IPS DF 6.9 (cell line): ENCODE results near the gene STX7.

ENCODE experiments used
- DNase-seq: peaks from one replicate; pipeline ENCODE4 v3.0.0-alpha.2; 2013; ENCODE audit warnings: low read depth, low spot score
- H3K27ac ChIP-seq: one replicate; pipeline ENCODE4 v1.5.1; 2013; ENCODE audit warnings: low read length, control low read depth
- H3K27me3 ChIP-seq: 2 replicates; pipeline ENCODE4 v1.6.1; 2013; ENCODE audit warnings: mild to moderate bottlenecking, low read length; ENCODE audit not compliant: control insufficient read depth, insufficient read depth
- H3K36me3 ChIP-seq: 2 replicates; pipeline ENCODE4 v1.6.1; 2013; ENCODE audit warnings: low read length; ENCODE audit not compliant: control insufficient read depth, insufficient read depth
- H3K4me1 ChIP-seq: 2 replicates; pipeline ENCODE4 v1.6.1; 2013; ENCODE audit warnings: low read length; ENCODE audit not compliant: control insufficient read depth, insufficient read depth
- H3K4me3 ChIP-seq: 2 replicates; pipeline ENCODE4 v1.5.1; 2013; ENCODE audit warnings: mild to moderate bottlenecking, low read length
- H3K9me3 ChIP-seq: 2 replicates; pipeline ENCODE4 v1.6.1; 2013; ENCODE audit warnings: low read length, inconsistent platforms; ENCODE audit not compliant: control insufficient read depth, insufficient read depth
- WGBS: extraction: QIAGEN DNeasy Blood & Tissue Kit; methylation state at CpG from one replicate; pipeline ENCODE4 v1.1.7; 2013; ENCODE audit warnings: mixed read lengths, missing lambda C conversion rate; ENCODE audit not compliant: insufficient read length, insufficient coverage; 5-methylcytosine and 5-hydroxymethylcytosine counted together

Gene STX7

DNA sequence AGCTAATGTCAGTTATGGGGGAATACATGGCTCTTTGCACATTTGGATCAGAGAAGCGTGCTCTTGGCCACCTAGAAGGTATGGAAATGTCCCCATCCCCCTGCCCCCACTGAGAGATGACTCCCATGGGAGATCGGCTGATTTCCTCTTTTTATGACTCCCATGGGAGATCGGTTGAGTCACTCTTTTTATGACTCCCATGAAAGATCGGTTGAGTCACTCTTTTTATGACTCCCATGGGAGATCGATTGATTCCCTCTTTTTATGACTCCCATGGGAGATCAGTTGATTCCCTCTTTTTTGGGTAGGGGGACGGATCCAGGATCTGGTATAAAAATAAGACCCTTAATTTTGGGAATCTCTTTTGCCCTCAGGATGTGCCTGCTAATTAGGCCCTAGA lies 14.9 kb upstream of the STX7 start:
- no peak overlapping the region for H3K4me3 ChIP-seq
- no CpG with 5 or more reads among the region's 6 CpGs for WGBS
- no peaks in the 10 kb centered on the region for H3K9me3 ChIP-seq
- H3K27me3 ChIP-seq, result no peaks in the 10 kb centered on the region
- H3K27ac ChIP-seq, result no peak overlapping the region
- no peaks in the 10 kb centered on the region for H3K36me3 ChIP-seq
- DNase-seq, result no peak
- peaks cover 1% of the 10 kb centered on the region; the same call in 1 of the 2 replicates for H3K4me1 ChIP-seq

- Histone ChIP-seq H3K27me3 (no peaks in the 10 kb centered on the region), H3K4me3 (no peak overlapping the region), H3K9me3 (no peaks in the 10 kb centered on the region), H3K36me3 (no peaks in the 10 kb centered on the region), H3K27ac (no peak overlapping the region), H3K4me1 (peaks cover 1% of the 10 kb centered on the region; the same call in 1 of the 2 replicates)
- no peak for DNase-seq
- no CpG with 5 or more reads among the region's 2 CpGs for WGBS
Observed at GRCh38 chr6:132526461-132526860, 13.5 kb upstream of the STX7 start.

GRCh38 chr6:132525866-132526265 lies 12.9 kb upstream of the STX7 start:
- peaks cover 1% of the 10 kb centered on the region; the same call in 1 of the 2 replicates for H3K4me1 ChIP-seq
- no peak overlapping the region for H3K27ac ChIP-seq
- WGBS, result no CpG with 5 or more reads among the region's 4 CpGs
- H3K36me3 ChIP-seq, result no peaks in the 10 kb centered on the region
- no peaks in the 10 kb centered on the region for H3K27me3 ChIP-seq
- no peaks in the 10 kb centered on the region for H3K9me3 ChIP-seq
- no peak overlapping the region for H3K4me3 ChIP-seq
- DNase-seq, result no peak

- no peak overlapping the region for H3K4me3 ChIP-seq
- DNase-seq, result no peak
- no CpG with 5 or more reads among the region's 5 CpGs for WGBS
Observed at GRCh38 chr6:132524646-132525045, 11.7 kb upstream of the STX7 start.

DNA sequence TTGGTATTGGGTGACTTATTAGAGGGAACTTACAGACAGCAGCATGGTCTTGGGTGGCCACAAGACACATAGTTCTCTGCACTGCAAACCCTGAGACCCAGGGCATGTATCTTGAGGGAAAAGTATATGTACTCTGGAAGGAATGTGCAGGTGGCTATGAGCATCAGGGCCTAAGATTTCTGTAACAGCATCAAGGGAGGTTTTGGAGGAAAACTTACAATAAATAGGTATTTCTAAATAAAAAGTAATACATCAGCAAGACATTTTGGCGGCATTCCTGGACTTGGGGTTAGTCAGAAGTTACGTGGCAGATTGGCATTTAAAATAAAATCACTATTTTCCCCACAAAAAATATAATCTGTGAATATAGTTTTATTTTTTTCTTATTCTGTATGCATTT lies 8.0 kb upstream of the STX7 start:
- Histone ChIP-seq H3K36me3 (no peaks in the 10 kb centered on the region), H3K4me3 (no peak overlapping the region), H3K4me1 (no peaks in the 10 kb centered on the region), H3K9me3 (no peaks in the 10 kb centered on the region), H3K27me3 (no peaks in the 10 kb centered on the region), H3K27ac (no peak overlapping the region)
- no CpG with 5 or more reads among the region's 2 CpGs for WGBS
- DNase-seq, result no peak

More at GRCh38 chr6:132524646-132525045, 11.7 kb upstream of the STX7 start:
- Histone ChIP-seq H3K27ac (no peak overlapping the region), H3K27me3 (no peaks in the 10 kb centered on the region), H3K4me1 (no peaks in the 10 kb centered on the region), H3K36me3 (no peaks in the 10 kb centered on the region), H3K9me3 (no peaks in the 10 kb centered on the region)

- H3K4me1 ChIP-seq, result no peaks in the 10 kb centered on the region
- no peak for DNase-seq
- no peak overlapping the region for H3K27ac ChIP-seq
- no peaks in the 10 kb centered on the region for H3K36me3 ChIP-seq
- no peaks in the 10 kb centered on the region for H3K27me3 ChIP-seq
- no CpG with 5 or more reads among the region's 2 CpGs for WGBS
- no peaks in the 10 kb centered on the region for H3K9me3 ChIP-seq
- H3K4me3 ChIP-seq, result no peak overlapping the region
Observed at GRCh38 chr6:132515386-132515785, 2.5 kb upstream of the STX7 start.

DNA sequence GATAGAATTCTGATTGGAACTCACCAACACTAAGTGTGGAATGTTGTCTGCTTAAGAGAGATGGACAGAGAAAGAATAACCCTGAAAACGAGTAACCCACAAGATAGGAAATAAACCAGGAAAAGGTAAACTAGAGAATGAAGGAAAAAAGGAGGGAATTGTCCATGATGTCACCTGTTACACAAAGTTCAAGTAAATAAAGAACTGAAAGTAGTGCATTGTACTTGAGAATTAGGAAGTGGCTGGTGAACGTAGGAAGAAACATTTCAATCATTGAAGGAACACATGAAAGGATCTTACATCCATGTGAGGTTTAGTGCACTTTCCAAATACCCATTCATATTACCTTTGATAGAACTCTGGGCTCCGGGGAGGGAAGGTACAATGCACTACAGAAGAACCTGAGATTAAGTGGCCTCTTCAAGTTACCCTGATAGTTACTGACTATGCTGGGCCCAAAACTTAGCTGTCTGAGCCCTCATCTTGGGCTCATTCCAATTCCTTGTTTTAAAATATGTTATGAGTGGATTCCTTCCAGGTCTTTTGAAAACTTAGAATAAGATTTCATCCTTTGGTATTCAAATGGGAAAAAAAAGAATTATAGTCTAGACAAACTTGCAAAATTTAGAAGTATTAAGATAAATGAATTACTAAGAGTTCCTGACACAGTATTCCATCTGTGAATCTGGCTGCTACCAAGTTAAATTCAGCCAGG lies 1.1 kb upstream of the STX7 start:
- no peaks in the 10 kb centered on the region for H3K27me3 ChIP-seq
- no peaks in the 10 kb centered on the region for H3K4me1 ChIP-seq
- H3K36me3 ChIP-seq, result no peaks in the 10 kb centered on the region
- no CpG with 5 or more reads among the region's 3 CpGs for WGBS
- no peak overlapping the region for H3K4me3 ChIP-seq
- no peak for DNase-seq
- H3K9me3 ChIP-seq, result no peaks in the 10 kb centered on the region
- no peak overlapping the region for H3K27ac ChIP-seq

DNA sequence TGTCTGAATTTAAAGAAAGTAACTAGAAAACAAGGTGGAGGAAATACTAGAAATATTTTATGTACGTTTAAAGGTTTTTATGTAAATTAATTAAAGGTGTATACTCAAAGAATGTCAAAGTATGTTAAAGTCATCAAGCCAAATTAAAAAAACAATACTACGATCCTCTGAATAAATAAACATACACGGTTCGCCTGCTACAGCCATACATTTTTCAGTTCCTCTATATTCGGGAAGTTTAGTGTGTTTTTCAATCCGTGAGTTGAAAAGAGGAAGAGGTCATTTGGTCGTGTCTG lies 626 bp downstream of the STX7 start:
- Histone ChIP-seq H3K27me3 (no peaks in the 10 kb centered on the region), H3K36me3 (no peaks in the 10 kb centered on the region), H3K9me3 (no peaks in the 10 kb centered on the region), H3K4me1 (no peaks in the 10 kb centered on the region), H3K27ac (no peak overlapping the region), H3K4me3 (peak overlapping the region; percentile 76; the same call in 1 of the 2 replicates)
- DNase-seq, result no peak
- 100% methylated on average over 1 of the region's 7 CpGs for WGBS

GRCh38 chr6:132511831-132512220 lies 1.1 kb downstream of the STX7 start:
- H3K27me3 ChIP-seq, result no peaks in the 10 kb centered on the region

DNA sequence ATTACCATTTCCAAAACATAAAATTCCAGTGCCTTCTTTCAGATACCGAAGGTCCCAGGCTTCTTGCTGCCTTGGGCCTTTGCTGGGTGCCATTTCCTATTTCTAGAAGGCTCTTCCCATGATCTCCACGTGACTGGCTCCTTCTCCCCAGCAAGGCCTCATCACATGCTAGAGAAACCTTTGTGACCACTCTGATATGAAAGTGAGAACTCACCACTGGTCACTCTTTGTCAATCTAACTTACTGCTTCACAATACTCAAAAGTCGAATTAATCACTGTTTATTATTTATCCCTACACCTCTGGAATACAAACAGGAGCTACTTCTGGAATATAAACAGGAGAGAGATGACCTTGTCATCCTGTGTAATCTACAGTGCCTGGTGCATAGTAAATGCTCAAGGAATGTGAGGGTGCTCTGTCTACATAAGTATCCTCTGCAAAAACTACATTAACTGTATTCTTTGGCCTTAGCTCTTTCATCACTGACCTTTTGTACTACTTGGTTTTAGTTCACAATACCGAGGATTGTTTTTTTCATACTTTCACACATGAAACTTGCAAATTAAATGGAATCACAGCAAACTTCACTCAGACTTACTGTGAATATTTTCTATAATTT lies 1.6 kb downstream of the STX7 start:
- Histone ChIP-seq H3K27me3 (no peaks in the 10 kb centered on the region), H3K9me3 (no peaks in the 10 kb centered on the region), H3K4me3 (no peak overlapping the region), H3K36me3 (no peaks in the 10 kb centered on the region), H3K4me1 (no peaks in the 10 kb centered on the region), H3K27ac (no peak overlapping the region)
- no CpG with 5 or more reads among the region's 4 CpGs for WGBS
- no peak for DNase-seq

More at GRCh38 chr6:132511831-132512220, 1.1 kb downstream of the STX7 start:
- Histone ChIP-seq H3K4me3 (no peak overlapping the region), H3K27ac (no peak overlapping the region), H3K9me3 (no peaks in the 10 kb centered on the region), H3K4me1 (no peaks in the 10 kb centered on the region), H3K36me3 (no peaks in the 10 kb centered on the region)
- no CpG with 5 or more reads among the region's 2 CpGs for WGBS
- DNase-seq, result no peak
